ENCODE data around the gene COG5.

Gene COG5

GRCh38 chr7:107185716-107186115 lies 378.0 kb downstream of the COG5 start:
- DNase-seq (ENCODE audit: low read depth): no peak

- DNase-seq (ENCODE audit: low read depth): no peak
Measured at GRCh38 chr7:107181172-107181571, 382.5 kb downstream of the COG5 start.

DNA sequence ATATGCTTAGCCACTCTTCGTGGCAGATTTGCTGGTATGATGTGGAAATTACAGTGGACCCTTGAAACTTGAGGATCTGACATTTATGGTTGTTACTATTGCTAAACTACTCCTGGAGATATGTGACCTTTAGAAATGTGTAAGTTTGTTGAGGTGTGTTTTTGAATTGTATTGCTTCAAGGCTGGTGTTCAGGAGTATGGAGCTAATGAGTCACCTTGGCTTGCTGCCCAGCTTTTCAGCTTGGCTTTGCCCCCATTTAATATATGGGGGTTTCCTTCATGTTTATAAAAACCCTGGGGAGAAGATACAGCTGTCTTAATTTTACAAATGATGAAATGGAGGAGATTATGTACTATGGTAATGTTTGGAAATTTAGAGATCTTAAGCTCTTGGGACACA lies 383.3 kb downstream of the COG5 start:
- peak; percentile 70 for DNase-seq (ENCODE audit: low read depth)

GRCh38 chr7:107179326-107180164 lies 384.2 kb downstream of the COG5 start:
- DNase-seq (ENCODE audit: low read depth): peak; percentile 57

DNA sequence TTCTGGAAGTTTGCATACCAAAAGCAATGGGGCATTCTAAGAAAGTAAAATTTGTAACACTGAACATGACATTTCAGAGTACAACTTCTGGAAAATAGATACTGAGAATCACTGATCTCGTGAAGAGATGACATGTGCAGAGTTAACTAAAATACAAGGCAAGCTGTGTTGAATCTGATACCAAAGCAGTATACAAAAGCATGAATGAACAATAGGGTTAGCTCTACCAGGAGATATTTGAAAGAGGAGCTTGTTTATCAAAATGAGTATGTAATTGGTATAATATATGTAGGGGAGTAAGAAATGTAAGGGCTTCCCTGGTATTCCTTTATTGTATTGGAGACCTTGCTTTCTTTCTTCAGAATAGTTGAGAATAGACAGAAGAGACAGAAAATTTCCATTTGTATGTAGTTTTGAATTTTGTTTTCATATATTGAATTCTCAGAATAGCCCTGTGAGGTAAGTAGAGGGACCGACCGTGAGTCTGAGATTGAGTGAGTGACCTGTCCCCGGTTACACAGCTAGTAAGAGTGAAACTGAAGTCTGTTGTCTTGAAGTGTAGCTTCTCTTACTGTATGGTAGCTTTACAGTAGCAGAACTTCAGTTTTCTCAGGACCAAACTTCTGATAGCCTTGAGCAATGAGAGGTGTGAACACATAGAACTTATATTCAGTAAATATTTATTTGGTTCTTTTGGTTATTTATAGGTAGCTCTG lies 389.9 kb downstream of the COG5 start:
- DNase-seq (ENCODE audit: low read depth): no peak

DNA sequence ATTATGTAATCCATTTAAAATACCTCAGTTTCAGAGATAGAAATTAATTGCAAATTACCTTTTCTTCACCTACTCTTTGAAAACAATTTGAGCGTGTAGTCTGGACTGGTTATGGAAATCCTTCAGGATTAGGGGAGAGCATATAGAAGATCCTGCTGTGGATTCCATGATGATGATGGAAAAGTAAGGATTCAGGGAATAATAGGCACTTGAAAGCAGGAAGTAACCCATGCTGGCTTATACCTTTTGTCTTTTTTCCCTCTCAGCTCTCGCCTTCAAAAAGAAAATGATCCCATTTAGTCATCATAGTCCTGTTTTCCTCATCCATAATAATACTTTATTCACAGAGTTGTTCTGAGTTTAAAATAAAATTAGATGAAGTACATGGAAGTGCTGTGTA lies 390.5 kb downstream of the COG5 start:
- DNase-seq (ENCODE audit: low read depth): no peak

DNA sequence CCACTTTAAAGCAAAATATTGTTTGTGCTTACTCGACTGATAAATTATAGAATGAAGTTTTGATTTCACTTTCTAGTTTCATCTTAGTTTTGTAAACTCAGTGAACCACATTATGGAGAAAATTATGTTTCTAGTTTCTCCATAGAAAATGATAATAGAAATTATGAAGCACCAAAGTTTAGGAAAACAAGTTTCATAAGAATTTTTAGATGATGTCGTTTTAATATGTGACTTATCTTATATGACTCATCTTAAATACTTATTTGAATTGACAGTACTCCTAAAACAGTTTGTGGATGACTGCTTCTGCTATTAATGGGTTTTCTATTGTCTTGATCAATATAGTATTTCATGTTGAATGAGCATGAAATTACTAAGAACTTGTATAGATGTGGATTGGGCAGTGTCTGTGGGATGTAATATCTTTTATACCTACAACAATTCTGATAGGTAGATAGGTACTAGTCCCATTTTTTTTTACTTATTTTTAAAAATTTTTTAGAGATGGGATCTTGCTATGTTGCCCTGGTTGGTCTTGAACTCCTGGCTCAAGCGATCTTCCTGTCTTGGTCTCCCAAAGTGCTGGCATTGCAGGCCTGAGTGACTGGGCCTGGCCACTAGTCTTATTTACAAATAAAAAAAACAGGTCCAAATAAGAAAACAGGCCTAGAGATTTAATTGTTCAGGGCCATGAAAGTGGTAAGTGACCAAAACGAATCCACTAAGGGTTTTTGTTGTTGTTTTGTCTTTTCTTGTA lies 391.3 kb downstream of the COG5 start:
- no peak for DNase-seq (ENCODE audit: low read depth)

- DNase-seq (ENCODE audit: low read depth): no peak
Measured at GRCh38 chr7:107171496-107171895, 392.2 kb downstream of the COG5 start.

DNA sequence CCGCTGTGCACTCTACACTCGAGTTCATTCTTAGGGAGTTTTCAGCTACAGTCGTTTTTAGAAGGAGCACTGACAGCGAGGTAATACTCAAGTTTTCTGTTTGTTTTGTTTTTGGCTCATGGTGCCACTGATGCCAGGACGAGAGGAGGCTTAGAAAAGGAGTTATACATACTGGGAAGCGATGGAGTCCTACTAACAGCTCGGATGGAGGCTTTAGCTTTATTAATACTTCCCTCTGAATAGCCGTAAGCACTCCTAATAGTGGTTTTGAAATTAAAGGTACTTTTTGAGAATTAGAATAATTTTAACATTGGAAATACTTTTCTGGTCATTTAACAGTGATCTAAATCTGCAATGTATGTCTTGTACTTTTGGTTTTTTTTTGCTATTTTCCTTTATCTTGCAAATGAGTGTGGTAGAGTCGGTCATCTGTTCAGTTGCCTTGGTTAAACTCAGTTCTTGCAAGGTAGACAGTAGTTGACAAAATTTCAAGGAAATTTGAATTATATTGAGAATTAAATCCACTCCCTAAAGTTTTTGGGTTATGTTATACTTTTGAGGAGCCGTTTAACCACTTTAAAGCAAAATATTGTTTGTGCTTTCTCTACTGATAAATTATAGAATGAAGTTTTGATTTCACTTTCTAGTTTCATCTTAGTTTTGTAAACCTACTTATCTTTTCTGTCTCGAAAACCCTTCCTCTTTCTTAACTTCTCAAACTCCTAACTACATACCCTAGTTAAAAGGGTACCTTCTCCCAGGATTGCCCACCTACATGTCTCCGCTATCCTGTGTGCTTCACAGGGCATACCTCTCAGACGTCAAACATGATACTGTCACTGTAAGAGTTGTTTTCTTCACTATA lies 393.4 kb downstream of the COG5 start:
- no peak for DNase-seq (ENCODE audit: low read depth)

DNA sequence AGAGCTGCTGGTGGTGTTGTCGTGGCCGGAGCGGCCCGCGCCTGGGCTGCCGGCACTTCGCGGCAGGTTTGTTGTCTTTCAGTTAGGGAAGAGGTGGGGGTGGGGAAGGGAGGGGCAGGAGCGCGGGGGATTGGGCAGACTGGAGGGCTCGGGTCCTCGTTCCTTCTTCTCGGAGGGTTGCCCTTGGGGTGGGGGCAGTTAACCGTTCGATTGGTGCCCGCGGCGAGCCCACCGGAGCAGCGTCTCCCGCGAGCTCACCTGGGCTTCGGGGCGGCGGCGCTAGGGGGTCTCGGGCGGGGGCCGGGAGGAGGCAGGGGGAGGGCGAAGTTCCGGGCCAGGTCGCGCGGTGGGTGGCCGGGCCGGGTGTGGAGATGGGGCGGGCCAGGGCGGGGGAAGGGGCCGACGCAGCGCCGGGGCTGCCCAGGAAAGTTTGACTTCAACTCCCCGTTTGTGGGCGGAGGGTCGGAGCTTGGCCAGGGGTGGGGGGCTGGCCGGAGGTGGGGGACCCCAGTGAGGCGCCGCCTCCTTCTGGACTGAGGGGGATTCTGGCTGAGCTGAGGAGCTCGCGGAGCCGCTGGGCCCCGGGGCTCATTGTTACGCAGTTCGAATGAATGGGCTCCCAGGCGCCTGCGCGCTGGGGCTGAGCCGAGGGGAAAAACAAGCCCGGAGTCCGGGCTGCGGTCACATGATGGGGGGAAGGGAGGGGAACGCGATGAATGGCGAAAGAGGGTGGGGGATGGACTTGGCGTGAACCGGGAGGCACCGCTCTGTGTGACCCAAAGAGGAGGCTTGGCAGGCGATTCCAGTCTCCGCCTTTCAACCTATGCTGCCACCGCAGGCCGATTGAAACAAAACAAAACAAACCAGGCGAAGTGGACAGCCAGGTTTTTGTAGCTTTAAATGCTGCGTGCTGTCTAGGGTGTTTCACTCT lies 394.3 kb downstream of the COG5 start:
- peak; percentile 95 for DNase-seq (ENCODE audit: low read depth)

GRCh38 chr7:107168233-107169119 lies 395.2 kb downstream of the COG5 start, which contains the start of gene HBP1:
Gene HBP1 (plus strand): TSS chr7:107169003. CDS start chr7:107179894, 10,891 bp downstream.
- peak; percentile 99 for DNase-seq (ENCODE audit: low read depth)

- DNase-seq (ENCODE audit: low read depth): peak; percentile 91
Measured at GRCh38 chr7:107167483-107168232, 396.1 kb downstream of the COG5 start.

DNA sequence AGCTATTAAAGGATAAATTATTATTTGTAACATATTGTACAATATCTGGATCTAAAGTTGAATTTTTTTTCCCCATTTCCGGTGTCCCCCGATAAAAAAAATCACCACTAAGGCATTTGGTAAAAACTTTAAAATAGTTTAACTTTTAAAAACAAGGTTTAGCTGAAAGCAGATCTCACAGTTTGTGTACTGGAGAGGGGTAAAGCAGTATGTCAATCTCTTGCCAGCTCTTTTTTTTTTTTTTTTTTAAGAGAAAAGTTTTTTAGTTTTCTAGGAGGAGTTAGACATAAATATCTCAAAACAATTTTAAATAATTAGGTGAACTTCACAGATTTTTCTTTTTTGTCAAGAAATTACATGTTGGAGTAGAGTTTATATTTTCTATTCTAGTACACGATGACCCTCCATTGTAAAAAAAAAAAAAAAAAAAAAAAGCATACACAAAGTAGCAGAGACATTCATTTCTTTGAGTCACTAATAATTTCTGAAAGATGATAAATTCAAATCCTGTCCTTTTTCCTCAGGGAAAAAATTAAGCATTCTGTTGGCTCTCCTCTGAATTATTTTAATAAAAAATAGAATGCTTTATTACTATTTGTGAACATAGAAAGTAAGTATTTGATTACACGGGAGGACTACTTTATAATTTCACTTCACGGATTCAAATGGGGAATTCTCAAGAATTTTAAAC lies 396.8 kb downstream of the COG5 start:
- peak; percentile 25 for DNase-seq (ENCODE audit: low read depth)

DNA sequence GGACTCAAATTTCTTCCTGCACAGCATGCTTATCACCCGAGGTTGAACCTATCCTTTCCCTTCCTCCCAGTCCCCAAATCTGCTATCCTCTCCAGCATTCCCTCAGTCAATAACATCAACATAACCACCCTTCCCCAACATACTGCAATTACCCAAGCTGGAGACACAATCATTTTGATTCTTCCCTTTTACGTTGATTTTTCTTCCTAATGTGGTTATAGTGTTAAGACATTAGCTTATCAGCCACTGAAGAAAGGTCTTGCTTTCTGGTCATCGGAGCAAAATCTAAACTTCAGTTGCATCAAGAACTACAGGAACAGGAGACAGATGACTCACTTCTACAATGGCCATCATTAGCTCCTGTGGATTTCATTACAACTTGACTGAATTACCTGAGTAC lies 398.4 kb downstream of the COG5 start:
- DNase-seq (ENCODE audit: low read depth): no peak

DNA sequence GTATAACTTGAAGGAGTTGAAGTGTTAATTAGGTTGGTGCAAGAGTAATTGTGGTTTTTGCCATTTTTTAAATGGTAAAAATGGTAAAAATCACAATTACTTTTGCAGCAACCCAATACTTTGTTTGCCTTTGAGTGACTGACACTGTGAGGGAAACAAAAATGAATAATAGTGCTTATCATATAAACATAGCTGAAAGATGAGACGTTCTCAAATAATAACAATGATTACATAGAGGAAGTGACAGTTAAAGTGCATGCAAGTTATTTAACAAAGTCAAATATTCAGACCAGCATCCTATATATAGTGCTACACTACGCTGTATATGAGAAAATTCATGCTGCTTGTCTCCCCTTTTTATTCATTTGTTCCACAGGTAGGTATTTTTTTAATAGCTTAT lies 399.6 kb downstream of the COG5 start:
- DNase-seq (ENCODE audit: low read depth): peak; percentile 46

DNA sequence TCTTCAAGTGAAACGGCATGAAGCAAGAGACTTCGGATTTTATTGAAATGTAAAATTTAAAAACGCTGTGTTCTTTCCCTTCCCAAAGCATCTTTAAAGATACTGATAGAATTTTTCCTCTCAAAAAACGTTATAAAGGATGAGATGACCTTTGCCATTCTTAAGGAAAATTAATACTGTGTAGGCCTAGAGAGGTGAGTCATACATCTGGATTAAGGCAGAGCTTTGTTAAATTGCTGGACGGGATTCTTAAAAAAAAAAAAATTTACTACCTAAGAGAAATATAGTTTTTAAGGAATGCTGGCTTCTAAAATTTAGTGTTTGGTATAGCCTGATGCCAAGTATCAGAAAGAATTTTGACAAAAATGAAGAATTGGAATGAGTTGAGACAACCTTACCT lies 401.2 kb downstream of the COG5 start:
- DNase-seq (ENCODE audit: low read depth): no peak

- DNase-seq (ENCODE audit: low read depth): no peak
Measured at GRCh38 chr7:107161415-107161814, 402.3 kb downstream of the COG5 start.

GRCh38 chr7:107160389-107160788 lies 403.3 kb downstream of the COG5 start:
- DNase-seq (ENCODE audit: low read depth): no peak

Measured in ELR (cell line).